Vagina (tissue), 2 donors: ENCODE measurements around the gene BOLA2B. TPM values are rescaled to one million over a fixed set of nuclear protein-coding genes. Genes with fewer than 3 reads are reported as not detected.

Source experiments
- DNase-seq, 2 donors: peaks; one replicate each; pipeline ENCODE4 v3.0.0-alpha.2; 2017; ENCODE audit errors: extremely low spot score in 2 of 2
- H3K27ac ChIP-seq: fragments of 200-600 bp; sonication (generic); one replicate; pipeline ENCODE4 v1.5.1; 2019
- H3K27me3 ChIP-seq: fragments of 200-600 bp; sonication (generic); one replicate; pipeline ENCODE4 v1.5.1; 2019
- H3K36me3 ChIP-seq, 2 donors: fragments of 200-600 bp; sonication (generic); one replicate each; pipeline ENCODE4 v1.5.1; 2017 to 2019
- H3K4me1 ChIP-seq: fragments of 200-600 bp; sonication (generic); one replicate; pipeline ENCODE4 v1.5.1; 2019
- H3K4me3 ChIP-seq, 2 donors: fragments of 200-600 bp; sonication (generic); 1 replicate in 1 of 2; 2 replicates in 1 of 2; pipeline ENCODE4 v1.5.1; 2016 to 2019
- H3K9me3 ChIP-seq: fragments of 200-600 bp; sonication (generic); one replicate; pipeline ENCODE4 v1.5.1; 2019
- CTCF ChIP-seq, 3 experiments: fragments of 450-650 bp in 2 of 3; fragments of 200-600 bp in 1 of 3; sonication (generic) in 1 of 3; IDR thresholded peaks; one replicate each; pipeline ENCODE4 v1.5.1; 2017 to 2019; ENCODE audit warnings: antibody characterized with exemption in 3 of 3, mild to moderate bottlenecking in 2 of 3, moderate library complexity in 2 of 3
- POLR2A ChIP-seq, 2 donors: fragments of 450-650 bp; IDR thresholded peaks; one replicate each; pipeline ENCODE4 v1.6.1; 2017; ENCODE audit warnings: antibody characterized with exemption in 2 of 2, mild to moderate bottlenecking in 2 of 2, moderate library complexity in 2 of 2
- POLR2AphosphoS5 ChIP-seq, 2 donors: sonication (generic); formaldehyde crosslinking; IDR thresholded peaks; one replicate each; pipeline ENCODE4 v1.9.0; 2017; ENCODE audit warnings: antibody characterized with exemption in 2 of 2, mild to moderate bottlenecking in 2 of 2, low read depth in 1 of 2; ENCODE audit not compliant: insufficient read depth in 1 of 2
- intact Hi-C: fragments of 100-400 bp; cut with DNase I; formaldehyde crosslinking; loops from one replicate; pipeline ENCODE4 v1.15.1; 2023
- small RNA-seq: library from RNA; depleted of rRNA; stranded (forward); fragments of <200 nt; gene quantifications from one replicate; pipeline ENCODE3, GENCODE V24; 2016
- total RNA-seq: library from RNA; depleted of rRNA; stranded (reverse); fragments of >200 nt; gene quantifications from one replicate; pipeline ENCODE4 v1.2.3, GENCODE V29; 2016

The BOLA2B gene
- total RNA-seq, 1 donor from 2014 or later, result 292 TPM

- no peak overlapping the region for H3K27ac ChIP-seq
- TF ChIP-seq CTCF (IDR thresholded peaks at IDR 0.05), result no peak
- TF ChIP-seq POLR2AphosphoS5 (IDR thresholded peaks at IDR 0.05; ENCODE audit: insufficient read depth in 1 of 2, low read depth in 1 of 2), result no peak
- TF ChIP-seq POLR2A (IDR thresholded peaks at IDR 0.05), result no peak
- H3K4me1 ChIP-seq, result no peaks in the 10 kb centered on the region
- intact Hi-C loops, result no loop called here
- no peak for DNase-seq
- H3K4me3 ChIP-seq, result no peak overlapping the region
- H3K36me3 ChIP-seq, result no peaks in the 10 kb centered on the region
- no peaks in the 10 kb centered on the region for H3K9me3 ChIP-seq
- no peaks in the 10 kb centered on the region for H3K27me3 ChIP-seq
Measured at GRCh38 chr16:30143347-30143702, 50.1 kb downstream of the BOLA2B start.

Small RNA genes within 50 kb of the gene (small RNA-seq; reads per million reads assigned to genes)
- not detected for gene AC106782.4

Other genes starting within 250 kb of the BOLA2B start
- 85.7 TPM for gene TMEM219, start 231.6 kb downstream of the BOLA2B start, total RNA-seq
- 33.1 TPM for gene TAOK2, start 219.8 kb downstream of the BOLA2B start, total RNA-seq
- 7.1 TPM for gene HIRIP3, start 198.0 kb downstream of the BOLA2B start, total RNA-seq
- 32.7 TPM for gene INO80E, start 197.4 kb downstream of the BOLA2B start, total RNA-seq
- 2.2 TPM for gene DOC2A, start 182.6 kb downstream of the BOLA2B start, total RNA-seq
- not detected for gene C16orf92, start 170.5 kb downstream of the BOLA2B start, total RNA-seq
- 0.98 TPM for gene TLCD3B, start 162.4 kb downstream of the BOLA2B start, total RNA-seq
- gene ALDOA, start 127.9 kb downstream of the BOLA2B start, total RNA-seq, result 810 TPM
- gene PPP4C, start 117.7 kb downstream of the BOLA2B start, total RNA-seq, result 60.4 TPM
- gene TBX6, start 101.7 kb downstream of the BOLA2B start, total RNA-seq, result 6.4 TPM
- gene YPEL3, start 97.5 kb downstream of the BOLA2B start, total RNA-seq, result 116 TPM
- 6.9 TPM for gene GDPD3, start 80.1 kb downstream of the BOLA2B start, total RNA-seq
- 104 TPM for gene MAPK3, start 70.4 kb downstream of the BOLA2B start, total RNA-seq
- 51.1 TPM for gene CORO1A, start 10.1 kb downstream of the BOLA2B start, total RNA-seq
- gene SLX1A, start 209 bp upstream of the BOLA2B start, total RNA-seq, result 48.9 TPM
- 10.8 TPM for gene SULT1A3, start 5.6 kb upstream of the BOLA2B start, total RNA-seq
- 0.25 TPM for gene NPIPB13, start 54.8 kb upstream of the BOLA2B start, total RNA-seq
- gene CD2BP2, start 161.6 kb upstream of the BOLA2B start, total RNA-seq, result 29.2 TPM
- 42.2 TPM for gene TBC1D10B, start 176.8 kb upstream of the BOLA2B start, total RNA-seq
- gene MYL11, start 181.1 kb upstream of the BOLA2B start, total RNA-seq, result not detected
- gene SEPTIN1, start 188.9 kb upstream of the BOLA2B start, total RNA-seq, result 3.7 TPM
- gene ZNF48, start 201.8 kb upstream of the BOLA2B start, total RNA-seq, result 3.4 TPM
- 42.7 TPM for gene ZNF771, start 213.9 kb upstream of the BOLA2B start, total RNA-seq
- gene DCTPP1, start 236.4 kb upstream of the BOLA2B start, total RNA-seq, result 14.5 TPM